B cell (primary cell): ENCODE data around the gene HDLBP. TPM values are rescaled to one million over a fixed set of nuclear protein-coding genes. Genes with fewer than 3 reads are reported as not detected.

ENCODE experiments used
- ATAC-seq: fragments of 200-7000 bp; cut with Tn5 transposase; one replicate; pipeline ENCODE4 v1.10.0; 2021; ENCODE audit warnings: low read depth, mild to moderate bottlenecking, moderate number of reproducible peaks, moderate library complexity
- CTCF ChIA-PET: fragments of 350-600 bp; sonication (Branson Sonifier 250); formaldehyde crosslinking; loops from one replicate; lab custom pipeline; 2021; ENCODE audit warnings: antibody characterized with exemption, inconsistent platforms; lab: Charles Lee
- POLR2A ChIA-PET: fragments of 350-600 bp; sonication (Branson Sonifier 250); formaldehyde crosslinking; loops from one replicate; lab custom pipeline; 2021; ENCODE audit warnings: antibody characterized with exemption; lab: Charles Lee
- DNase-seq: peaks from one replicate; pipeline ENCODE4 v3.0.0; 2013
- H2AFZ ChIP-seq: 2 replicates; pipeline ENCODE4 v1.6.1; 2012; ENCODE audit warnings: mild to moderate bottlenecking, low read depth, low read length; ENCODE audit not compliant: insufficient read depth, poor library complexity, severe bottlenecking
- H3K27ac ChIP-seq, 2 donors: 1 replicate in 1 of 2; 2 replicates in 1 of 2; pipeline ENCODE4 v1.5.1; 2012 to 2013; ENCODE audit warnings: low read length in 2 of 2, mild to moderate bottlenecking in 2 of 2, moderate library complexity in 1 of 2
- H3K27me3 ChIP-seq, 4 experiments: fragments of 200-600 bp in 1 of 4; sonication (generic) in 1 of 4; replicated peaks in 1 of 4; 1 replicate in 2 of 4; 2 replicates in 2 of 4; pipeline versions ENCODE4 v1.6.1 to v1.7.0; 2013 to 2016; ENCODE audit warnings: low read length in 3 of 4, mild to moderate bottlenecking in 2 of 4, mixed read lengths in 1 of 4, moderate library complexity in 1 of 4; ENCODE audit not compliant: insufficient read depth in 4 of 4, control insufficient read depth in 3 of 4; ENCODE audit errors: control extremely low read depth in 1 of 4
- H3K36me3 ChIP-seq, 2 experiments: replicated peaks in 1 of 2; 1 replicate in 1 of 2; 2 replicates in 1 of 2; pipeline versions ENCODE4 v1.6.1 to v1.7.1; 2013; ENCODE audit warnings: low read length in 1 of 2; ENCODE audit not compliant: insufficient read depth in 2 of 2, control insufficient read depth in 1 of 2; ENCODE audit errors: control extremely low read depth in 1 of 2, extremely low read depth in 1 of 2
- H3K4me1 ChIP-seq, 2 donors: fragments of 200-600 bp in 1 of 2; sonication (generic) in 1 of 2; 1 replicate in 1 of 2; 2 replicates in 1 of 2; pipeline versions ENCODE4 v1.5.1 to v1.6.1; 2013 to 2017; ENCODE audit warnings: low read length in 2 of 2; ENCODE audit not compliant: control insufficient read depth in 2 of 2, insufficient read depth in 2 of 2
- H3K4me2 ChIP-seq: replicated peaks from 2 replicates; pipeline ENCODE3; 2012; ENCODE audit warnings: mild to moderate bottlenecking, low read depth, low read length; ENCODE audit not compliant: poor library complexity, severe bottlenecking
- H3K4me3 ChIP-seq, 5 experiments: fragments of 200-600 bp in 1 of 5; sonication (generic) in 1 of 5; 1 replicate in 3 of 5; 2 replicates in 2 of 5; pipeline versions ENCODE4 v1.5.1 to v1.7.0; 2011 to 2016; ENCODE audit warnings: low read length in 4 of 5, mild to moderate bottlenecking in 4 of 5, low read depth in 2 of 5, control low read depth in 1 of 5, moderate library complexity in 1 of 5; ENCODE audit not compliant: insufficient read depth in 1 of 5; ENCODE audit errors: control extremely low read depth in 1 of 5, extremely low read depth in 1 of 5
- H3K79me2 ChIP-seq: fragments of 200-600 bp; sonication (generic); one replicate; pipeline ENCODE4 v1.6.0; 2016; ENCODE audit warnings: low read length; ENCODE audit not compliant: control insufficient read depth, insufficient read depth
- H3K9ac ChIP-seq: fragments of 200-600 bp; sonication (generic); 2 replicates; pipeline ENCODE4 v1.6.1; 2017; ENCODE audit warnings: mild to moderate bottlenecking, low read length, moderate library complexity
- H3K9me3 ChIP-seq, 3 donors: one replicate each; pipeline versions ENCODE4 v1.6.1 to v1.7.1; 2013; ENCODE audit warnings: low read length in 2 of 3; ENCODE audit not compliant: control insufficient read depth in 2 of 3, insufficient read depth in 1 of 3; ENCODE audit errors: control extremely low read depth in 1 of 3
- H4K20me1 ChIP-seq: 2 replicates; pipeline ENCODE4 v1.6.0; 2012; ENCODE audit warnings: mild to moderate bottlenecking, low read length; ENCODE audit not compliant: insufficient read depth, control insufficient read depth, poor library complexity, severe bottlenecking
- H3K27ac Mint-ChIP-seq: one replicate; pipeline ENCODE4 v1.8.0; 2021; ENCODE audit warnings: mixed read lengths
- H3K27me3 Mint-ChIP-seq: one replicate; pipeline ENCODE4 v1.8.0; 2021; ENCODE audit warnings: mixed read lengths
- H3K4me1 Mint-ChIP-seq: one replicate; pipeline ENCODE4 v1.8.0; 2021; ENCODE audit warnings: mixed read lengths
- H3K4me3 Mint-ChIP-seq: one replicate; pipeline ENCODE4 v1.8.0; 2021; ENCODE audit warnings: mixed read lengths
- H3K9me3 Mint-ChIP-seq: one replicate; pipeline ENCODE4 v1.8.0; 2022; ENCODE audit warnings: mixed read lengths; ENCODE audit not compliant: insufficient read depth
- EZH2 ChIP-seq: IDR thresholded peaks from 2 replicates; pipeline ENCODE4 v1.6.1; 2012; ENCODE audit warnings: borderline replicate concordance, low read depth, mild to moderate bottlenecking, moderate library complexity, low read length; ENCODE audit not compliant: insufficient read depth, poor library complexity, severe bottlenecking
- WGBS: methylation state at CpG from one replicate; pipeline ENCODE4 v1.1.5; 2013; ENCODE audit warnings: missing lambda C conversion rate; ENCODE audit not compliant: insufficient coverage; 5-methylcytosine and 5-hydroxymethylcytosine counted together
- intact Hi-C: fragments of 100-400 bp; cut with micrococcal nuclease; formaldehyde crosslinking; loops from one replicate; pipeline ENCODE4 v1.10.0; 2022
- polyA plus RNA-seq: library from polyadenylated mRNA; depleted of rRNA; stranded (reverse); fragments of >200 nt; gene quantifications from 2 replicates; pipeline ENCODE4 v1.2.3, GENCODE V29; 2012
- total RNA-seq, 2 donors: library from RNA; stranded (reverse); fragments of 120-200 nt in 1 of 2; gene quantifications; 1 replicate in 1 of 2; 2 replicates in 1 of 2; pipeline versions ENCODE4 v1.2.3 to v1.2.4, GENCODE V29; 2013 to 2022
- TF ChIP-seq, protein P1 (sequence below): fragments of 200-600 bp; IDR thresholded peaks from one replicate; pipeline ENCODE4 v1.8.0; 2022; ENCODE audit warnings: antibody characterized with exemption, mild to moderate bottlenecking

Gene HDLBP
- total and polyA plus RNA-seq, 2 donors (not counting 1 experiment from before 2014, with no cell fraction given): 55.1 to 127 TPM

- Histone ChIP-seq H3K27me3 (no peaks in the 10 kb centered on the region), H3K36me3 (peaks cover 0 to 2% of the 10 kb centered on the region in 2 experiments), H3K9me3 (no peaks in the 10 kb centered on the region), H4K20me1 (peaks cover 24% of the 10 kb centered on the region), H2AFZ (no peak overlapping the region), H3K4me1 (no peaks in the 10 kb centered on the region), H3K27ac (no peak overlapping the region), H3K4me2 (no peak overlapping the region), H3K79me2 (peaks cover 64% of the 10 kb centered on the region), H3K4me3 (no peak overlapping the region), H3K9ac (no peak overlapping the region)
- H3K9me3 Mint-ChIP-seq: no peaks in the 10 kb centered on the region
- TF ChIP-seq, protein P1, sequence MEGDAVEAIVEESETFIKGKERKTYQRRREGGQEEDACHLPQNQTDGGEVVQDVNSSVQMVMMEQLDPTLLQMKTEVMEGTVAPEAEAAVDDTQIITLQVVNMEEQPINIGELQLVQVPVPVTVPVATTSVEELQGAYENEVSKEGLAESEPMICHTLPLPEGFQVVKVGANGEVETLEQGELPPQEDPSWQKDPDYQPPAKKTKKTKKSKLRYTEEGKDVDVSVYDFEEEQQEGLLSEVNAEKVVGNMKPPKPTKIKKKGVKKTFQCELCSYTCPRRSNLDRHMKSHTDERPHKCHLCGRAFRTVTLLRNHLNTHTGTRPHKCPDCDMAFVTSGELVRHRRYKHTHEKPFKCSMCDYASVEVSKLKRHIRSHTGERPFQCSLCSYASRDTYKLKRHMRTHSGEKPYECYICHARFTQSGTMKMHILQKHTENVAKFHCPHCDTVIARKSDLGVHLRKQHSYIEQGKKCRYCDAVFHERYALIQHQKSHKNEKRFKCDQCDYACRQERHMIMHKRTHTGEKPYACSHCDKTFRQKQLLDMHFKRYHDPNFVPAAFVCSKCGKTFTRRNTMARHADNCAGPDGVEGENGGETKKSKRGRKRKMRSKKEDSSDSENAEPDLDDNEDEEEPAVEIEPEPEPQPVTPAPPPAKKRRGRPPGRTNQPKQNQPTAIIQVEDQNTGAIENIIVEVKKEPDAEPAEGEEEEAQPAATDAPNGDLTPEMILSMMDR: no peak
- no peak for TF ChIP-seq EZH2
- no peak overlapping the region for H3K27ac Mint-ChIP-seq
- DNase-seq (no peak), ATAC-seq (no peak)
- ChIA-PET CTCF (interaction anchor here (1.7 kb wide), 1 partner anchor 13 kb away, joined by 3 read pairs; no protein-coding TSS in a partner anchor), POLR2A (interaction anchor here (0.6 kb wide), 1 partner anchor 202 kb away, joined by 3 read pairs; no protein-coding TSS in a partner anchor)
- H3K4me1 Mint-ChIP-seq: peaks cover 10% of the 10 kb centered on the region
- WGBS: no CpG with 5 or more reads among the region's 4 CpGs
- H3K4me3 Mint-ChIP-seq: no peak overlapping the region
- H3K27me3 Mint-ChIP-seq: no peaks in the 10 kb centered on the region
- intact Hi-C loops: no loop called here
These were observed 35.2 kb downstream of the HDLBP start for GRCh38 chr2:241280291-241280690.

DNA sequence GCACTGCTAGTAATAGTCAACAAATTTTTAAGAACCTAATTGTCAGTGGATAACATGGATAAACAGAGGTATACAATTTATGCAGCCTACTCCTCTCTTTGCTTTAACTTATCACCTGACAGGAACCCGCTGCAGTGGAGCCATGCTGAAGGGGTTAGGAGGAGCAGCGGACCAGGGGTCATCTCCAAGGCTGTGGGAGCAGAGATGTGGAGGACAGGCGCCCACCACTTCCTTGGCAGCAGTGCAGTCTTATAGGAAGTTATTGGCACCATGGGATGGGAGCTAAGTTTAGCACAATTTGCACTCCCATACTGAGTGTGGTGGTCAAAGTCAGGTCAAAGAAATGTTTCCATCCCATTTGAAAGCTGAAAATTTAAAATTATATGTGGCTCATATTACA lies 35.6 kb downstream of the HDLBP start:
- Mint-ChIP-seq H3K27ac (peak overlapping the region; percentile 32), H3K4me1 (peaks cover 8% of the 10 kb centered on the region), H3K4me3 (no peak overlapping the region), H3K27me3 (no peaks in the 10 kb centered on the region), H3K9me3 (no peaks in the 10 kb centered on the region)
- no peaks in the 10 kb centered on the region for H3K4me1 ChIP-seq
- no peaks in the 10 kb centered on the region for H3K27me3 ChIP-seq
- peaks cover 20% of the 10 kb centered on the region for H4K20me1 ChIP-seq
- 94% methylated on average over 2 of the region's 3 CpGs for WGBS
- ChIA-PET POLR2A (interaction anchor here (0.6 kb wide), 1 partner anchor 201 kb away, joined by 3 read pairs; no protein-coding TSS in a partner anchor), CTCF (interaction anchor here (1.7 kb wide), 1 partner anchor 13 kb away, joined by 3 read pairs; no protein-coding TSS in a partner anchor)
- DNase-seq: no peak
- no peak overlapping the region for H2AFZ ChIP-seq
- H3K36me3 ChIP-seq: no peaks in the 10 kb centered on the region
- H3K9me3 ChIP-seq: no peaks in the 10 kb centered on the region
- no peak for ATAC-seq
- no peak overlapping the region for H3K9ac ChIP-seq
- H3K4me3 ChIP-seq: no peak overlapping the region
- intact Hi-C loops: no loop called here
- TF ChIP-seq, protein P1: no peak
- TF ChIP-seq EZH2: no peak
- peaks cover 59% of the 10 kb centered on the region for H3K79me2 ChIP-seq
- H3K27ac ChIP-seq: no peak overlapping the region
- no peak overlapping the region for H3K4me2 ChIP-seq
